Measurements from ENCODE around the gene CDC42EP4.
"Not testable (repeated sequence)": the region's sequence is repeated elsewhere in the genome, so short reads cannot be mapped to it uniquely, and the experiment has no call there.

CDC42EP4 gene

GRCh38 chr17:73274490-73274889 is 37.3 kb downstream of the CDC42EP4 start:
- no peak for DNase-seq

GRCh38 chr17:73272906-73273218 is 38.9 kb downstream of the CDC42EP4 start:
- DNase-seq: no peak

GRCh38 chr17:73271072-73271471 is 40.7 kb downstream of the CDC42EP4 start:
- DNase-seq: peak; percentile 1

- no peak for DNase-seq
Observed at GRCh38 chr17:73269791-73270190, 42.0 kb downstream of the CDC42EP4 start.

- no peak for DNase-seq
Observed at GRCh38 chr17:73269329-73269615, 42.5 kb downstream of the CDC42EP4 start.

- DNase-seq: no peak
Observed at GRCh38 chr17:73268582-73269328, 43.0 kb downstream of the CDC42EP4 start.

- no peak for DNase-seq
Observed at GRCh38 chr17:73267648-73268537, 43.9 kb downstream of the CDC42EP4 start.

GRCh38 chr17:73266796-73267195 is 45.0 kb downstream of the CDC42EP4 start:
- no peak for DNase-seq

GRCh38 chr17:73265646-73266640 is 45.9 kb downstream of the CDC42EP4 start:
- no peak for DNase-seq

- DNase-seq: not testable (repeated sequence)
Observed at GRCh38 chr17:73264448-73264847, 47.4 kb downstream of the CDC42EP4 start.

GRCh38 chr17:73262676-73263642 is 48.8 kb downstream of the CDC42EP4 start:
- DNase-seq: no peak

GRCh38 chr17:73261952-73262675 is 49.7 kb downstream of the CDC42EP4 start:
- DNase-seq: no peak

- DNase-seq: no peak
Observed at GRCh38 chr17:73261617-73261951, 50.2 kb downstream of the CDC42EP4 start, which contains the start of gene CPSF4L. Gene CPSF4L (minus strand): TSS chr17:73261880. CDS start chr17:73261818, 62 bp downstream.

GRCh38 chr17:73257516-73257915 is 54.3 kb downstream of the CDC42EP4 start:
- DNase-seq: no peak

GRCh38 chr17:73256220-73256619 is 55.6 kb downstream of the CDC42EP4 start:
- DNase-seq: no peak

- peak; percentile 54 for DNase-seq
Observed at GRCh38 chr17:73255671-73256181, 56.1 kb downstream of the CDC42EP4 start.

GRCh38 chr17:73251871-73252270 is 59.9 kb downstream of the CDC42EP4 start:
- DNase-seq: no peak

GRCh38 chr17:73250851-73251640 is 60.8 kb downstream of the CDC42EP4 start:
- DNase-seq: no peak

GRCh38 chr17:73249700-73250099 is 62.1 kb downstream of the CDC42EP4 start:
- DNase-seq: no peak

GRCh38 chr17:73248532-73248931 is 63.3 kb downstream of the CDC42EP4 start:
- DNase-seq: no peak

All from CD4-positive, alpha-beta T cell treated with Interleukin-4 for 4 hours (primary cell).